Renal pelvis (tissue), 4 donors: ENCODE measurements around the gene SPATA16. TPM values are rescaled to one million over a fixed set of nuclear protein-coding genes. Genes with fewer than 3 reads are reported as not detected.
"Not testable (repeated sequence)": the region's sequence is repeated elsewhere in the genome, so short reads cannot be mapped to it uniquely, and the experiment has no call there.

Source experiments
- DNase-seq: peaks from one replicate; pipeline ENCODE4 v3.0.0-alpha.2; 2013
- polyA plus RNA-seq, 3 donors: library from polyadenylated mRNA; unstranded; fragments of 120-200 nt; gene quantifications; one replicate each; pipeline ENCODE4 v1.2.1, GENCODE V29; 2013; ENCODE audit not compliant: insufficient read length in 3 of 3

SPATA16 gene
- polyA plus RNA-seq, 3 donors = not detected

GRCh38 chr3:173004681-173005080 lies 136.4 kb downstream of the SPATA16 start:
- no peak for DNase-seq

GRCh38 chr3:173003956-173004355 lies 137.1 kb downstream of the SPATA16 start:
- DNase-seq = no peak

- DNase-seq = no peak
Observed at GRCh38 chr3:173003471-173003870, 137.6 kb downstream of the SPATA16 start.

- no peak for DNase-seq
Observed at GRCh38 chr3:173001622-173002021, 139.4 kb downstream of the SPATA16 start.

GRCh38 chr3:173000553-173000952 lies 140.5 kb downstream of the SPATA16 start:
- DNase-seq = no peak

GRCh38 chr3:172993412-172993811 lies 147.6 kb downstream of the SPATA16 start:
- no peak for DNase-seq

GRCh38 chr3:172991424-172991996 lies 149.5 kb downstream of the SPATA16 start:
- DNase-seq = no peak

GRCh38 chr3:172989373-172989772 lies 151.7 kb downstream of the SPATA16 start:
- DNase-seq = no peak

GRCh38 chr3:172987273-172987672 lies 153.8 kb downstream of the SPATA16 start:
- no peak for DNase-seq

GRCh38 chr3:172984914-172985313 lies 156.1 kb downstream of the SPATA16 start:
- no peak for DNase-seq

GRCh38 chr3:172982736-172983364 lies 158.2 kb downstream of the SPATA16 start:
- DNase-seq = peak; percentile 4

- no peak for DNase-seq
Observed at GRCh38 chr3:172981407-172981983, 159.5 kb downstream of the SPATA16 start.

- DNase-seq = no peak
Observed at GRCh38 chr3:172980849-172981248, 160.2 kb downstream of the SPATA16 start.

- DNase-seq = no peak
Observed at GRCh38 chr3:172977696-172978095, 163.3 kb downstream of the SPATA16 start.

GRCh38 chr3:172974969-172975368 lies 166.1 kb downstream of the SPATA16 start:
- no peak for DNase-seq

- no peak for DNase-seq
Observed at GRCh38 chr3:172973799-172974198, 167.2 kb downstream of the SPATA16 start.

GRCh38 chr3:172972717-172973116 lies 168.3 kb downstream of the SPATA16 start:
- no peak for DNase-seq

- DNase-seq = no peak
Observed at GRCh38 chr3:172972067-172972466, 169.0 kb downstream of the SPATA16 start.

- DNase-seq = no peak
Observed at GRCh38 chr3:172968646-172969045, 172.4 kb downstream of the SPATA16 start.

GRCh38 chr3:172965256-172965655 lies 175.8 kb downstream of the SPATA16 start:
- no peak for DNase-seq

GRCh38 chr3:172960626-172961182 lies 180.3 kb downstream of the SPATA16 start:
- DNase-seq = not testable (repeated sequence)

GRCh38 chr3:172958565-172958964 lies 182.5 kb downstream of the SPATA16 start:
- DNase-seq = no peak

GRCh38 chr3:172953571-172953970 lies 187.5 kb downstream of the SPATA16 start:
- no peak for DNase-seq
